ENCODE measurements around the gene NACC1.

NACC1 gene

DNA sequence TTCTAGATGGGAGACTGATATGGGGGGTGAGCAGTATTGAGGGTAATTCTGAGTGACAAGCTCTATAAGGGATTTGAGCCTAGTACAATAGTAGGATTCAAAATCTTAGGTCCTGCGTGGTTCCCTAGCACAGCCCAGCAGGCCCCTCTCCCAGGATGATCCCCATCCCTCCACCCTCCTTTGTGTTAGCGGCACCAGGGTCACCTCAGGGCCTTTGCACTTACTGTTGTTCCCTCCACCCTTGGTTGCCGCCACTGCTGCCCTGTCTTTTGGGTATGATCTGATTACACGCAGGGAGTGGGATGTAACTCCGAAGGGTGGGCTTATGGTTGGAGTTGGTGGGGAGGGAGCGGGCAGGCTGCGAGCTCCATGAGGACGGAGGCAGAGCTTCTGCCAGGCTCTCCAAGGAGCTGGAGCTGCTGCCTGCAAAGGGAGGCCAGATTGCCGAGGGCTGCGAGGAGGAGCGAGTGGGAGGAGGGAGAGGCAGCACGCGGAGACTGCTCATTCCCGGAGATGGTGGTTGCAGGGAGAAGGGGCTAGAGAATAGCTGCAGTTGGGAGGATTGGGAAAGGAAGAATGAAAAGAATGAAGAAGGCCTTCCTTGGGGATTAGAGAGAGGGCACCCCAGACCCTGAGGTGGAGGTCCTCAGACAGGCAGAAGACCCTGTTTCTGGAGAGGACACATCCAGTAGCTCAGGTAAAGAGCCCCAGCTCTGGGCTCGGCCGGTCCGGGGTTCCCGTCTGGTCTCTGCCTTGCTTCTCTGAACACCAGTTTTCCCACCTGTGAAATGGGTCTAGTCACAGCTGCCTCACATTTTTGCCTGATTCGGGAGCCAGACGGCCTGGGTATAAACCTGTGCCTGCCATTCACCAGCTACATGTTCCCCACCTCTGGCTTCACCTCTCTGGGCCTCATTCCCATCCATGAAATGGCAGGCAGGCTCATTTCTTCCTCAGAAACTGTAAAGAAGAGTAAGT is 5.2 kb downstream of the NACC1 start:
- TF ChIP-seq ZNF274 (IDR thresholded peaks at IDR 0.05; ENCODE audit: low read depth, low read length) (no peak), SUZ12 (IDR thresholded peaks at IDR 0.05; ENCODE audit: extremely low read depth, insufficient read depth, insufficient read length) (no peak), YY1 (IDR thresholded peaks at IDR 0.05; ENCODE audit: insufficient read depth, insufficient read length) (no peak)
- H3K36me3 ChIP-seq (ENCODE audit: insufficient read depth, insufficient read length, low read length) = peaks cover 79% of the 10 kb centered on the region
- H3K9ac ChIP-seq (ENCODE audit: insufficient read length, low read depth) = no peak overlapping the region
- H3K27me3 ChIP-seq (ENCODE audit: insufficient read depth, insufficient read length) = no peaks in the 10 kb centered on the region
- no peak for DNase-seq (ENCODE audit: low read depth, low spot score)
- H3K4me3 ChIP-seq (ENCODE audit: insufficient read length, low read depth) = no peak overlapping the region
- no peaks in the 10 kb centered on the region for H3K9me3 ChIP-seq (ENCODE audit: insufficient read depth, low read length)
- peaks cover 42% of the 10 kb centered on the region for H3K4me1 ChIP-seq (ENCODE audit: insufficient read depth, insufficient read length)

DNA sequence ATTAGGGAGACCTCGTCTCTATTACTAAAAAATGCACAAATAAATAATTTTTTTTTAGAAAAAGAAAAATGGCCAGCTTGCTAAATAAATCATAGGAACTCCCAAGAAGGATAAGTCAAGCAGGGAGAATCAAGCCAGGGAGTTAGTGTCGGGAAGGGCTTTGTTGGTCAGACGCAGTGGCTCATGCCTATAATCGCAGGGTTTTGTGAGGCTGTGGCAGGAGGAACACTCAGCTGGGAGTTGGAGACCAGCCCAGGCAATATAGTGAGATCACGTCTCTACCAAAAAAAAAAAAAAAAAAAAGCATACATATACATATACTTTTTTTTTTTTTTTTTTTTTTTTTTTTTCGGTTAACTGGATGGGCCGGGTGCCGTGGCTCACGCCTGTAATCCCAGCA is 9.0 kb downstream of the NACC1 start:
- DNase-seq (ENCODE audit: low read depth, low spot score) = no peak
- peaks cover 78% of the 10 kb centered on the region for H3K36me3 ChIP-seq (ENCODE audit: insufficient read depth, insufficient read length, low read length)
- no peak overlapping the region for H3K4me3 ChIP-seq (ENCODE audit: insufficient read length, low read depth)
- no peak for TF ChIP-seq SUZ12 (IDR thresholded peaks at IDR 0.05; ENCODE audit: extremely low read depth, insufficient read depth, insufficient read length)
- no peak for TF ChIP-seq ZNF274 (IDR thresholded peaks at IDR 0.05; ENCODE audit: low read depth, low read length)
- no peak for TF ChIP-seq YY1 (IDR thresholded peaks at IDR 0.05; ENCODE audit: insufficient read depth, insufficient read length)
- H3K4me1 ChIP-seq (ENCODE audit: insufficient read depth, insufficient read length) = peaks cover 23% of the 10 kb centered on the region
- no peaks in the 10 kb centered on the region for H3K9me3 ChIP-seq (ENCODE audit: insufficient read depth, low read length)
- H3K9ac ChIP-seq (ENCODE audit: insufficient read length, low read depth) = no peak overlapping the region
- no peaks in the 10 kb centered on the region for H3K27me3 ChIP-seq (ENCODE audit: insufficient read depth, insufficient read length)

DNA sequence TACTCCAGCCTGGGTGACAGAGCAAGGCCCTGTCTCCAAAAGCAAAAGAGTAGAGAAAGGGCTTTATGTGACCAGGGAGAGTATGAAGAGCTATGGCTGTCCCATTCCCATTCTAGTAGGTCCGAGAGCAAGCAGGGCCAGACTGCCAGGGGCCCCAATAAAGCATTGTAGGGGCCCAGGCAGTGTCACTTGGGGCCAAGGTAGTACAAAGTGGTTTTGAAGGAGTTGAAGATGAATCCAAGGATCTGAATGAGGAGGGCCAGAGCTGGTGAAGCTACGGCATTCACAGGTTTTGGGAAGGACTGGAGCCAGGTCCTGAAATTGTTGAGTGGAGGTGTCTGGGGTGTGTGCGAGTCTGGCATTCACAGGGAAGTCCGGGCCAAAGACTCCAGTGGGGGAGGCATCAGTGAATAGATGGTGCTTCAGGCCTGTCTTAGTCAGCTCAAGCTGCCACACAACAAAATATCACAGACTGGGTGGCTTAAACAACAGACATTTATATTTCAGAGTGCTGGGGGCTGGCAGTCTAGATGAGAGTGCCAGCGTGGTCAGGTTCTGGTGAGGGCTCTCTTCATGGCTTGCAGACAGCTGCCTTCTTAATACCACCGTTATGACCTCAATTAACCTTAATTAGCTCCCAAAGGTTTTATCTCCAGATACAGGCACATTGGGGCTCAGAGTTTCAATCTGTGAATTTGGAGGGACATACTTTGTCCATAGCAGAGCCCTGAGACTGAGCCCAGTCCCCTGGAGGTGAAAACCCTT is 9.9 kb downstream of the NACC1 start:
- DNase-seq (ENCODE audit: low read depth, low spot score) = no peak
- Histone ChIP-seq H3K36me3 (ENCODE audit: insufficient read depth, insufficient read length, low read length) (peaks cover 77% of the 10 kb centered on the region), H3K9ac (ENCODE audit: insufficient read length, low read depth) (no peak overlapping the region), H3K4me1 (ENCODE audit: insufficient read depth, insufficient read length) (peaks cover 16% of the 10 kb centered on the region), H3K4me3 (ENCODE audit: insufficient read length, low read depth) (no peak overlapping the region), H3K9me3 (ENCODE audit: insufficient read depth, low read length) (no peaks in the 10 kb centered on the region), H3K27me3 (ENCODE audit: insufficient read depth, insufficient read length) (no peaks in the 10 kb centered on the region)
- TF ChIP-seq ZNF274 (IDR thresholded peaks at IDR 0.05; ENCODE audit: low read depth, low read length) = no peak
- no peak for TF ChIP-seq SUZ12 (IDR thresholded peaks at IDR 0.05; ENCODE audit: extremely low read depth, insufficient read depth, insufficient read length)
- no peak for TF ChIP-seq YY1 (IDR thresholded peaks at IDR 0.05; ENCODE audit: insufficient read depth, insufficient read length)

DNA sequence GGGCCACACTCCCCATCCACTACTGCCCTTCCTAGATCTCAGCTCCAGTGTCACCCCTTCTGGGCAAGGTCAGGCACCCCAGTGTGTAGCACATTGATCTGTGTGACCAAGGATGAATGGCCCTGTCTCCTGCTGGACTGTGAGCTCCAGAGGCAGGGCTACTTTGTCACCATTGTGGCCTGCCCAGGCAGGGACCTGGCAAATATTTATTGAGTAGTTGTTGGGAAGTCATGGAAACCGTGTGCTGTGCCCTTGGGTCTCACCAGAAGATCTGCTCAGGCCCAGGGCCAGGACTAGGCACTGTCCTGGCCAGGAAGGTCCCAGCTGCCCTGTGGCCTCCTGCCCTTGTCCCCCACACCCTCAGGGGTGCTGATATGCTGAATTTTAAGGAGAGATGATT is 10.5 kb downstream of the NACC1 start:
- H3K9ac ChIP-seq (ENCODE audit: insufficient read length, low read depth) = no peak overlapping the region
- TF ChIP-seq ZNF274 (IDR thresholded peaks at IDR 0.05; ENCODE audit: low read depth, low read length) = no peak
- TF ChIP-seq YY1 (IDR thresholded peaks at IDR 0.05; ENCODE audit: insufficient read depth, insufficient read length) = no peak
- TF ChIP-seq SUZ12 (IDR thresholded peaks at IDR 0.05; ENCODE audit: extremely low read depth, insufficient read depth, insufficient read length) = no peak
- no peak for DNase-seq (ENCODE audit: low read depth, low spot score)
- H3K36me3 ChIP-seq (ENCODE audit: insufficient read depth, insufficient read length, low read length) = peaks cover 77% of the 10 kb centered on the region
- no peak overlapping the region for H3K4me3 ChIP-seq (ENCODE audit: insufficient read length, low read depth)
- H3K9me3 ChIP-seq (ENCODE audit: insufficient read depth, low read length) = no peaks in the 10 kb centered on the region
- H3K4me1 ChIP-seq (ENCODE audit: insufficient read depth, insufficient read length) = peaks cover 12% of the 10 kb centered on the region
- H3K27me3 ChIP-seq (ENCODE audit: insufficient read depth, insufficient read length) = no peaks in the 10 kb centered on the region

DNA sequence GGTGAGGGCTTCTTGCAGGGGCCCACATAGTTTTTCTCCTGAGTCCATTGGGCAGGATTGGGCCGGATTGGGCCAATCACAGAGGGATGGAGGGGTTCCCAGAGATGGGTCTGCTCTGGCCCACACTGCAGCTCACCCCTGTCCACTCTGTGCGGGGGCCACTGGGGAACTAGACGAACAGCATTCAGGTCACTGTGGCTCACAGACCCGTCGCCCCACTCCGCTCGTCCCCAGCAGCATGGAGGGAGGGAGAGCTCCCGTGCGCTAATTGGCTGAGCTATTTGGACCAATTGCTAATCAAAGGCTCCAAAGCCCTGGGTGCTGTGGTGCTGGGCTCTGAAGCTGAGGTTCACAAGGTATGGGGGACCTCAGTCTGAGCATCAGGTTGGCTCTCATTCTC is 11.3 kb downstream of the NACC1 start:
- H3K9ac ChIP-seq (ENCODE audit: insufficient read length, low read depth) = no peak overlapping the region
- DNase-seq (ENCODE audit: low read depth, low spot score) = no peak
- H3K4me3 ChIP-seq (ENCODE audit: insufficient read length, low read depth) = no peak overlapping the region
- H3K36me3 ChIP-seq (ENCODE audit: insufficient read depth, insufficient read length, low read length) = peaks cover 80% of the 10 kb centered on the region
- H3K27me3 ChIP-seq (ENCODE audit: insufficient read depth, insufficient read length) = no peaks in the 10 kb centered on the region
- no peak for TF ChIP-seq YY1 (IDR thresholded peaks at IDR 0.05; ENCODE audit: insufficient read depth, insufficient read length)
- TF ChIP-seq ZNF274 (IDR thresholded peaks at IDR 0.05; ENCODE audit: low read depth, low read length) = no peak
- no peak for TF ChIP-seq SUZ12 (IDR thresholded peaks at IDR 0.05; ENCODE audit: extremely low read depth, insufficient read depth, insufficient read length)
- H3K4me1 ChIP-seq (ENCODE audit: insufficient read depth, insufficient read length) = peaks cover 9% of the 10 kb centered on the region
- H3K9me3 ChIP-seq (ENCODE audit: insufficient read depth, low read length) = no peaks in the 10 kb centered on the region

DNA sequence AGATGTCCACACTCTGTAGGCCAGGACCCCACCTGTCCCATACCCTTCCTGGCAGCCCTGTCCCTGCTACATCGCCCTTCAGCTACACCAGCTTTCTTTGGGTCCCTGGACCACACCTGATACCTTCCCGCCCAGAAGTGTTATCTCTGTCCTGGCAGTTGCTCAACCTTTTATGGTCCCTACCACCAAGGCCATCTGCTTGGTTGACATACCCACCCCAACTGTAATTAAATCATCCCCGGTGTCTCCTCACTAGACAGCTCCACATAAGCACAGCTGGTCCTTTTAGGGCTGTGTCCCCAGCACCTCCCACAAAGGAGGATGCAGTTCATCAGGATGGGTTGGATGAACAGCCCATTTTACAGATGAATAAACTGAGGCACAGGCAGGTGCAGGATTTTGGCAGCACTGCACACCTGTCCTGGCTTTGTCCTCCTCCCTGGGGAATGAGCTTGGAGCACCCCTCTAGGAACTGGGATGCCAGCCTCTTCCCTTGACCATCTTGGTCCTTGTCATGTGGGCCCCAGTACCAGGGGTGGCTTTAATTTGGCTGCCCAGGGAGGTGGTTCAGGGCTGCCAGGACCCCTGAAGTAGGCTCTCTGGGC is 12.9 kb downstream of the NACC1 start:
- Histone ChIP-seq H3K4me1 (ENCODE audit: insufficient read depth, insufficient read length) (peaks cover 9% of the 10 kb centered on the region), H3K27me3 (ENCODE audit: insufficient read depth, insufficient read length) (no peaks in the 10 kb centered on the region), H3K9me3 (ENCODE audit: insufficient read depth, low read length) (no peaks in the 10 kb centered on the region), H3K9ac (ENCODE audit: insufficient read length, low read depth) (no peak overlapping the region), H3K4me3 (ENCODE audit: insufficient read length, low read depth) (no peak overlapping the region), H3K36me3 (ENCODE audit: insufficient read depth, insufficient read length, low read length) (peaks cover 87% of the 10 kb centered on the region)
- DNase-seq (ENCODE audit: low read depth, low spot score) = no peak
- TF ChIP-seq SUZ12 (IDR thresholded peaks at IDR 0.05; ENCODE audit: extremely low read depth, insufficient read depth, insufficient read length) (no peak), YY1 (IDR thresholded peaks at IDR 0.05; ENCODE audit: insufficient read depth, insufficient read length) (no peak), ZNF274 (IDR thresholded peaks at IDR 0.05; ENCODE audit: low read depth, low read length) (no peak)
